Activated CD4-positive, CD25-positive, alpha-beta regulatory T cell treated with anti-CD3 and anti-CD28 coated beads, Interleukin-2, amount 50 U/mL, for 16 hours (primary cell): ENCODE data around the gene JPT2.
"Not testable (repeated sequence)": the region's sequence is repeated elsewhere in the genome, so short reads cannot be mapped to it uniquely, and the experiment has no call there.

Experiments used
- DNase-seq: peaks from one replicate; pipeline ENCODE4 v3.0.0-alpha.2; 2020; ENCODE audit warnings: low read depth, low spot score

The JPT2 gene

DNA sequence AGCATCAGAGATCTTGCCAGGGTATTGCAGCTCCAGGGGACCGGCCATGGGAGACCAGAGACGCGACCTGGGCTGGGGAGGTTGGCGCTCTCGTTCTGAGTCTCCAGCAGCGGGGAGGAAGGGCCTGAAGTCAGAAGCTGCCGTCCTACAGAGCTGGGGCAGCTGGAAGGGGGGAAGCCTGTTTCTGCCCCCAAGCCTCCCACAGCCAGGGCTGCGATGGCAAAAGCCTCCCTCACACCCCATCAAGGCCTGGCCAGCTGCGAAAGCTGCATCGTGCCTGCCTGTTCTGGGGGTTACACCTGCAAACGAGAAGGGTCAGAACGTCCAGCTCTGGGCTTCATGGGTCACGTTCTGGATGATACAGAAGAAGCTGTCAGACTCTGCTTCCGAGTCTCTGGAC is 54.0 kb downstream of the JPT2 start:
- no peak for DNase-seq

DNA sequence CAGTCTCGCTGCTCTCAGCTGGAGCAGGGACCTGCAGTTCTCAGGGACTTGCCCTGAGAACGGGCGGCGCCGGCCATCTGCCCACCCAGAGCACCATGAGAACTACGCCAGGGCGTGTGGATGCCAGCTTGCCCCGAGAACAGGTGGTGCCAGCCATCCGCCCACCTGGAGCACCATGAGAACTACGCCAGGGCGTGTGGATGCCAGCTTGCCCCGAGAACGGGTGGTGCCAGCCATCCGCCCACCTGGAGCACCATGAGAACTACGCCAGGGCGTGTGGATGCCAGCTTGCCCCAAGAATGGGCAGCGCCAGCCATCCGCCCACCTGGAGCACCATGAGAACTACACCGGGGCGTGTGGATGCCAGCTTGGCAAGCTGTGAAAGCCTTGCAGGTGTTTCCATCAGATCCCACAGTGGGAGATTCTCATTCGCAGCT is 54.5 kb downstream of the JPT2 start:
- not testable (repeated sequence) for DNase-seq

- no peak for DNase-seq
Measured at GRCh38 chr16:1734123-1734522, 56.0 kb downstream of the JPT2 start.

DNA sequence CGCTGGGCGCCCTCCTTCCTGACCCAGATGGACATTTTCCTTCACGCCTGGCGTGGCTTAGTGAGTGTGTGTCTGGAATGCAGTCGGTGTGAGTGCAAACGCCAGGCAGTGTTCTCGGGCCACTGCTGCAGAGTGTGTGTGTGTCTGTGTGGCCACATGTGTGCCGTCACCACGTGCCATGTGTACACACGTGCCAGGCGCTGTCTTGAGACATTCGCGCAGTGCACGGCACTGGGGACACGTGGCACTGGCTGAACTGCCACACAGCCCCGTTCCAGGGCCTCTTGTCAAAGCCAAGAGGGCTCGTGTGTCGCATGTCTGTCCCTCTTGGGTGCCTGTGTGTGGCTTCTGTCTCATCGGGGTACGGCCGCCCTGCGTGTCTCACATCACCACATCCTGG is 56.7 kb downstream of the JPT2 start:
- no peak for DNase-seq

DNA sequence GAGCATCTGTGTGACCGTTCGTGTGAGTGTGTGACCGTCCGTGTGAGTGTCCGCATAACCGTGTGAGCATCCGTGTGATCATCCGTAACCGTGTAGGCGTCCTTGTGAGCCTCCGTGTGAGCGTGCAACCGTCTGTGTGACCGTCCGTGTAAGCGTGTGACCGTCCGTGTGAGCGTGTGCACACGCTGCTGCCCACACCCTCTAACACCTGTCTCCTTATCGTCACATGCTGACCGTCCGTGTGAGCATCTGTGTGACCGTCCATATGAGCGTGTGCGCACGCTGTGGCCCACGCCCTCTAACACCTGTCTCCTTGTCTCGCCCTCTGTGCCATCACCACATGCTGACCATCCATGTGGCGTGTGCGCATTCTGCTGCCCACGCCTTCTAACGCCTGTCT is 62.2 kb downstream of the JPT2 start:
- DNase-seq: no peak

GRCh38 chr16:1740781-1741490 is 62.9 kb downstream of the JPT2 start:
- no peak for DNase-seq

DNA sequence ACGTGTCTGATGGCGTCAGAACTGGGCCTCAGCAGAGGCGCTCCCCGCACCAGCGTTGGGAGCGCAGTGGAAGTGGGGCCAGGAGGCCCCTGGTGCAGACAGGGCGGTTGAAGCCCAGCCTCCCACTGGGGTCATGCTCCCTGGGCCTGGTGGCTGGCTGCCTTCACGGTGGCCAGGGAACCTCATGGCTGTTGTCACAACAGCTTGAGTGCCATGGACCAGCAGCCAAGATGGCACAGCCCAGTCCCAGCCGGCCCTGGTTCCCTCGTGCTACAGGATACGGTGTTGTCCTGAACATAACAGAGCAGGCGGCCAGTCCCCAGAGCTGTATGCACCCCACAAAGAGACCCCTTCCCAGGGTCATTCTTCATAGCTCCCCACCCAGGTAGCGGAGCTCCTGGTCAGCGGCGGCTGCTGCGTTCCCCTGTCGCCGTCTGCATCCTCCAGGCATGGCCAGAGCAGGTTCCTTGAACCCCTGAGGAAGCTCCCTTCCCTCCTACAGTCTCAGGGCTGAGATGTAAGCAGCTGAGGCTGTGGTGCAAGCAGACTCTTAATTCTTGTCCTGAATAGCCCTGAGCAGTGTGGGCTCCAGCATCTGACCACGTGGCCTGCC is 63.6 kb downstream of the JPT2 start:
- DNase-seq: no peak

GRCh38 chr16:1743376-1744337 is 65.6 kb downstream of the JPT2 start:
- DNase-seq: no peak

DNA sequence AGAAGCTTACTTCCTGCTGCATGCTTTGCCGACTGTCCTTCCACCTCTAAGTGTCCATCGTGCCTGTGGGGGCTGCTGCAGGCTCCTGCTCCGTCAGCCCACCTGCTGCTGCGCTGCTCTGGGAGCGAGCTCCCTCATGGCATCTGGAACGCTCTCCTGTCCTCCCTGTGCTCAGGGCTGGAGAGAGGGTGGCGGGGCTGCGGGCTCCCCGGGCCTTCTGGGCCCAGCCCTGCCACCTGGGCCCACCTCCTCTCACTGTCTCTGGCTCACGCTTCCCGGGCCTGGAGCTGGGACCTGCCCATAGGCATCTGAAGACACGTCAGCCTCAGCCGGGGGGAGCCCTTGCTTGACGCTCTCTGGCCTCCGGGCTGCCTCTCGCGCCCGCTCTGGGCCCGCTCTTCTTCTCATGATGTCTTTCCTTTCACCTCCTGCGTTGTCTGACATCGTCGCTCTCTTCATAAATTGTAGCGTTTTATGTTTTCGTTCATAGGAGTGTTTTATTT is 66.3 kb downstream of the JPT2 start:
- no peak for DNase-seq

GRCh38 chr16:1745181-1745899 is 67.3 kb downstream of the JPT2 start:
- DNase-seq: no peak

- DNase-seq: no peak
Measured at GRCh38 chr16:1745900-1746692, 68.0 kb downstream of the JPT2 start.

- no peak for DNase-seq
Measured at GRCh38 chr16:1746693-1747195, 68.7 kb downstream of the JPT2 start.

- DNase-seq: no peak
Measured at GRCh38 chr16:1747934-1748333, 69.9 kb downstream of the JPT2 start.

DNA sequence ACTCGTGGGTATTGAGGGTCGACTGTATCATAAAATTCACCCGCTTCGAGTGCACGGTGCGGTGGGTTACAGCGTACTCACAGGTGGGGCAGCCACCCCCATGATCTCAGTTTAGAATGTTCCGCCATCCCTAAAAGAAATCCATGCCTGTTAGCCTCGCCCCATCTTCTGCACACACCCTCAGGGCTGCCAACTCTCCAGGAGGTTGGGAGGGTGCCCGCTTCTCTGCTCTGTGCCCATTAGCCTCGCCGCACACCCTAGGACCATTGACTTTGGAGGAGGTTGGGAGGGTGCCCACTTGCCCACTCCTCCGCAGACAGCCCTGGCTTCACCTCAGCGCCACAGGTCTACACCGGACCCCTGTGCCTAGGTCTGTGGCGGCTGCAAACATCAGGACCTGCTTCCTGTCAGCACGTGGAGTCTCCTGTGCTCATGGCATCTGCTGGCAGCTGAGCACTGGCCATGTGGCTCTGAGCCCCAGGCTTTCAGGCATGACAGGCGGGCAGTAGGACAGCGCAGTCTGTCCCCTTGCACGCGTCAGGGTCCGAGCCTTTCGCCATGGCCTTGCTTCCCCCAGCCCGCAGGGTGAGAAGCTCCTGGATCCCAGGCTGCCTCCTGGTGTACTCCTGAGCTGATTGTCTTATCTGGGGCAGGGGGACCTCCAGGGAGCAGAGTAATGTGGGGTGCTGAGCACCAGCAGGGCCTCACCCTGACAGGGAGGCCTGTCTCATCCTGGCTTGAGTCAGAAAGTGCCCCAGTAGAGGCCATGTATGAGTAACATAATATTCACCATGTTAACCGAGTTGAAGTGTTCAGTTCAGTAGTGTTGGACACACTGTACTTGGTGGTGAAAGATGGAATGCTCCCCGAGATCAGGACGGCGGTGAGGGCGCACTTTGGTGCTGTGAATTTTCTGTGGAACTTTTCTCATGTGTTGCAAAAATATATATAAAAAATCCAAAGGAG is 71.4 kb downstream of the JPT2 start:
- no peak for DNase-seq
